Lung (tissue), 12 donors: ENCODE results near the gene EPHB1. TPM values are rescaled to one million over a fixed set of nuclear protein-coding genes. Genes with fewer than 3 reads are reported as not detected.

Experiments
- ATAC-seq: fragments of 200-7000 bp; cut with Tn5 transposase; one replicate; pipeline ENCODE4 v1.9.1; 2020; ENCODE audit warnings: moderate number of reproducible peaks; ENCODE audit not compliant: insufficient read depth, low FRiP score
- DNase-seq, 3 donors: peaks; one replicate each; pipeline ENCODE4 v3.0.0-alpha.2; 2013 to 2017
- H3K27ac ChIP-seq, 2 donors: one replicate each; pipeline ENCODE4 v1.5.1; 2013; ENCODE audit warnings: mild to moderate bottlenecking in 2 of 2, moderate library complexity in 2 of 2, control low read depth in 1 of 2, inconsistent platforms in 1 of 2, low read depth in 1 of 2, low read length in 1 of 2
- H3K27me3 ChIP-seq, 3 donors: one replicate each; pipeline ENCODE4 v1.5.1; 2013; ENCODE audit warnings: low read length in 2 of 3; ENCODE audit not compliant: control insufficient read depth in 3 of 3, insufficient read depth in 3 of 3
- H3K36me3 ChIP-seq, 4 donors: one replicate each; pipeline ENCODE4 v1.5.1; 2013; ENCODE audit warnings: low read length in 4 of 4, mild to moderate bottlenecking in 1 of 4, moderate library complexity in 1 of 4; ENCODE audit not compliant: control insufficient read depth in 4 of 4, insufficient read depth in 4 of 4
- H3K4me1 ChIP-seq, 5 donors: one replicate each; pipeline ENCODE4 v1.5.1; 2013; ENCODE audit warnings: low read length in 5 of 5, mild to moderate bottlenecking in 2 of 5, moderate library complexity in 1 of 5; ENCODE audit not compliant: control insufficient read depth in 5 of 5, insufficient read depth in 5 of 5
- H3K4me3 ChIP-seq: one replicate; pipeline ENCODE4 v1.5.1; 2013; ENCODE audit warnings: mild to moderate bottlenecking, control low read depth, moderate library complexity
- H3K9ac ChIP-seq, 2 donors: one replicate each; pipeline ENCODE4 v1.5.1; 2013; ENCODE audit warnings: low read length in 2 of 2, control low read depth in 1 of 2; ENCODE audit not compliant: insufficient read depth in 1 of 2
- H3K9me3 ChIP-seq, 4 donors: one replicate each; pipeline ENCODE4 v1.5.1; 2013; ENCODE audit warnings: low read length in 3 of 4, mild to moderate bottlenecking in 1 of 4, moderate library complexity in 1 of 4; ENCODE audit not compliant: control insufficient read depth in 4 of 4, insufficient read depth in 3 of 4
- CTCF ChIP-seq: IDR thresholded peaks from 2 replicates; pipeline ENCODE4 v1.5.1; 2012; ENCODE audit warnings: mild to moderate bottlenecking; ENCODE audit errors: control extremely low read depth, extremely low read depth
- WGBS, 2 donors: extraction: QIAGEN DNeasy Blood & Tissue Kit; methylation state at CpG; one replicate each; pipeline ENCODE4 v1.1.7; 2013; 5-methylcytosine and 5-hydroxymethylcytosine counted together
- polyA plus RNA-seq, 2 donors: library from polyadenylated mRNA; stranded (reverse); fragments of 200-250 nt; gene quantifications; one replicate each; pipeline ENCODE4 v1.2.1, GENCODE V29; 2013
- total RNA-seq, 2 donors: library from RNA; depleted of rRNA in 1 of 2; stranded (reverse); fragments of >200 nt in 1 of 2; gene quantifications; one replicate each; pipeline ENCODE4 v1.2.1, GENCODE V29; 2014 to 2021
- donor health status: control.
- donor health status: control.
- donor health status: Bipolar disorder and iron deficiency.
- donor health status: healthy.
- donor health status: DM: yes; HTN: yes; CAD: no.

EPHB1 gene
- total and polyA plus RNA-seq, 4 donors, result 0.30 to 6.3 (median 2.1) TPM

GRCh38 chr3:135069406-135069805 lies 274.3 kb downstream of the EPHB1 start:
- H3K9ac ChIP-seq, result no peak overlapping the region
- H3K9me3 ChIP-seq, result peaks cover 0 to 5% (median 0%) of the 10 kb centered on the region in 4 donors
- no peaks in the 10 kb centered on the region for H3K4me1 ChIP-seq
- H3K36me3 ChIP-seq, result no peaks in the 10 kb centered on the region
- ATAC-seq, result no peak
- WGBS, 2 donors, result 83 to 85% methylated on average over 2 of the region's 2 CpGs
- H3K4me3 ChIP-seq, result no peak overlapping the region
- H3K27ac ChIP-seq, result no peak overlapping the region
- no peak for DNase-seq
- TF ChIP-seq CTCF, result no peak
- H3K27me3 ChIP-seq, result no peaks in the 10 kb centered on the region

GRCh38 chr3:135071483-135071882 lies 276.4 kb downstream of the EPHB1 start:
- H3K27me3 ChIP-seq, result no peaks in the 10 kb centered on the region
- TF ChIP-seq CTCF, result no peak
- H3K27ac ChIP-seq, result no peak overlapping the region
- H3K9ac ChIP-seq, result no peak overlapping the region
- DNase-seq (no peak), ATAC-seq (no peak)
- peaks cover 0 to 11% (median 0%) of the 10 kb centered on the region in 4 donors for H3K9me3 ChIP-seq
- no peak overlapping the region for H3K4me3 ChIP-seq
- H3K4me1 ChIP-seq, result no peaks in the 10 kb centered on the region
- H3K36me3 ChIP-seq, result no peaks in the 10 kb centered on the region

GRCh38 chr3:135072431-135072830 lies 277.4 kb downstream of the EPHB1 start:
- H3K4me3 ChIP-seq, result no peak overlapping the region
- H3K9me3 ChIP-seq, result peaks cover 0 to 15% (median 0%) of the 10 kb centered on the region in 4 donors
- WGBS, 2 donors, result 72 to 86% methylated on average over 5 of the region's 5 CpGs
- TF ChIP-seq CTCF, result no peak
- H3K27me3 ChIP-seq, result no peaks in the 10 kb centered on the region
- no peaks in the 10 kb centered on the region for H3K4me1 ChIP-seq
- DNase-seq (no peak), ATAC-seq (no peak)
- H3K27ac ChIP-seq, result no peak overlapping the region
- no peaks in the 10 kb centered on the region for H3K36me3 ChIP-seq
- H3K9ac ChIP-seq, result no peak overlapping the region

- TF ChIP-seq CTCF, result no peak
- no peaks in the 10 kb centered on the region for H3K27me3 ChIP-seq
- no peak for ATAC-seq
- H3K36me3 ChIP-seq, result no peaks in the 10 kb centered on the region
- peaks cover 0 to 17% (median 0%) of the 10 kb centered on the region in 4 donors for H3K9me3 ChIP-seq
- no peaks in the 10 kb centered on the region for H3K4me1 ChIP-seq
- H3K9ac ChIP-seq, result no peak overlapping the region
- WGBS, 2 donors, result 87 to 92% methylated on average over 3 of the region's 3 CpGs
- DNase-seq, result no peak
- no peak overlapping the region for H3K27ac ChIP-seq
- no peak overlapping the region for H3K4me3 ChIP-seq
Observed at GRCh38 chr3:135075157-135075556, 280.1 kb downstream of the EPHB1 start.
